GM21825 (cell line): ENCODE data around the gene C2orf49.

Source experiments
- ATAC-seq: cut with Tn5 transposase; IDR thresholded peaks from one replicate; pipeline ENCODE4 v1.9.1; 2021; ENCODE audit warnings: mild to moderate bottlenecking, moderate library complexity; ENCODE audit not compliant: unreplicated experiment

The C2orf49 gene

DNA sequence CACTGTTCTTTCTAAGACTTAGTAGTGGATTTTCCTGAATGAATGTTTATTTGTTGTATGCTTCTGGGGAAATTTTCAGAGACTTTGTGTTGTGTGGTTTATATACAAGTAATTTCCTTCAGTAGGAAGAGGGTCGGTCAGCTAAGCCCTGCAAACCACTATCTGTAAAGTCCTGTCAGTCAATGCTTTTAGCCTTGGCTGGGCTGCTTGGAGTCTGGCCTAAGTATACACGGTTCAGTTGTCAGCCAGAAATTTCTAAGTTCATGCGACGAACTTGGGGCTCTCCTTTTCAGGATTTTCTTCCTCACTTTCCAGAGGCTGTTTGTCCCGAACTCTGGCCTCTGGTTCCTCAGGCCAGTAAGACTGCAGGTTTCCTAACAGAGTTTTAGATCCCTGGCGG lies 21.3 kb downstream of the C2orf49 start:
- ATAC-seq = no peak

DNA sequence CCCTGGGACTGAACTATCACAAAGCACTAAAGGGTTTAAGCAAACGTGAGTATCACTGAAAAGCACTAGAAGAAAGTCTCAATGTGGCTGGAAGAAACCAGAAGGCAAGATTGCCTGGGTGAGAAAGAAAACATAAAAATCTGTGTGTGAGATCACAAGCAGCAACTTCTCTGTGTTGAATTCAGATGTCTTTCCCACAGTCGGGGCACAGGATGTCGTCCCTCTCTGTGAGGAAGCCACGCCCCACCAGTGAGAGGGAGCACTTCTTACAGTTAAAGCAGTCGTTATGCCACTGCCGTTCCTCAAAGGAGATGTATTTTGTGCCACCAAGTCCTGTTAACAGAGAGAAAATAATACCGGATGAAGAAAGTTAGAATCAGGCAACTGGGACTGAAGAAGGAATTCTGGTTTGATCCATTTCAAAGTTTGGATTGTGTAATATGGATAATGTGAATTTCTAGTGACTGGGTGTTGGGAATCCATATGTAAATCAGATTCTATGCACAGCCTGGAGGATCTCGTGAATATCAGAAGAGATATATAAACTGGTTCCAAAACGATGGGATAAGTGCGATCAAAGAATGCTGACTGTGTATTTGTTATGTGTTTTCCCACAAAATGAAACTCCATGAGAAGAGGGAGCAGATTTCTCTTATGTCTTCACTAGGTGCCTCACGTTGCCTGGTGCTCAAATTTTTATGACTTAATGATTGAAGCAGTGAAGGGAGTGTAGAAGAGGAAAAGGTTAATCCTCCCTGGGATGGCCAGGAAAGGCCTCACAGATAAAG lies 24.0 kb downstream of the C2orf49 start:
- no peak for ATAC-seq

DNA sequence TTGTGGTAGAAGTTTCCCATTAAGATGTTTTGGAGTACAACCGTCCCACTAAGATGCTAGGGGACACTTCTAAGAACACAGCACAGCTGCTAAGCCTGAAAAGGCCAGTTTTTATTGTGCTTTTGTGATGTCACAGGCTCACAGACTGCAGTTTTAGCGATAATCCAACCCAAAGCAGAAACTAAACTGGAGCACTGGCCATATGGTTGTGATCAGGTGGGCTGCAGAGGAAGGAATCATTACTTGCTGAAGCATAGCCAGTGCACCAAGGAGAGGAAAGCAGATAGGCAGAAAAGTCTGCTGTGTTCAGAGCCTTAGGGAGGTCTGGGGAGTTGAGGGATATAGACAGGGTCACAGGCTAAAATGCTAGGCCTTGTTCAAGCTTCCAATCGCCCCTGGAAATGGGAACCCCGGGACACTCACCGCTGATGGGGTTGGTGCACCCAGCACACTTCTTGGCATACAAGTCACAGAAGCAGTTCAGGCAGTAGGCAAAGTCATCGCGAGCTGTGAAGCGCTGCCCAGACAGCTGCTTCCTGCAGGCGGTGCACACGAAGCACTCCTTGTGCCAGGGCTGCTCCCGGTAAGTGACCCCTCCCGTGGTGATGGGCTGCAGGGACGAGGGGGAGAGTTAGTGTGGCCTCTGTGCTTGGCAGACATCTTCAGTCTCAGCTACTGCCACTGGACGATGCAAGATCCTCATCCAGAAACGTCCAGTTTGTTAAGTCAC lies 25.7 kb downstream of the C2orf49 start:
- ATAC-seq = no peak

DNA sequence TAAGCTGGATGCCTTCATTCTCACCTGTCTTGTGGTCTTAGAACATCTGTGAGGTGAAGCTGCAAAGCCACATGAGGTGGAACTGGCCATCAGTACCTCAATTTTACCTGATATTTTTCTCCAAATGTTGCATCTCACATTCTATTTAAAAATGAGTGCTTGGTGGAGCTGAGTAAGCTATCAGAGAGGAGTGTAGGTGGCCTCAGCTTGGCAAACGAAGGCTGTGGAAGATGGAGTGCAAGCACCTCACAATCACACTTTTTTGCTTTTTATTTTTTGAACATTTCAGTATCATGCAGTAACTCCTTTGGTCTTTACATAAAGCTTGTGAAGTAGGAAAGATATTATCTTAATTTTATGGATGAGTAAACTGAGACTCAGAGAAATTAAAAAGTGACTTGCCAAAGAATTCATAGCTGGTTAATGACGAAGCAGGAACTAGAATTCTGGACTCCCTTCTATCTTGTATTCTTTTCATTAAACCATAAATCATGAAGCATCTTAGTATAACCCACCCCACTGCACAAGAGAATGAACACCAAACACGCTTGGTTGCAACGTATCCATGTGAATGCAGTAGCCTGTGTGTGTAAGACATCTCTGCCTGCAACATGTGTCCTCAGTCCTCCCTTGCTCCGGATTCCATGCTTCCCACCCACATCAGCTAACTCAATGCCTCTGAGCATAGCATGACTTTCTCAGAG lies 27.2 kb downstream of the C2orf49 start:
- no peak for ATAC-seq

DNA sequence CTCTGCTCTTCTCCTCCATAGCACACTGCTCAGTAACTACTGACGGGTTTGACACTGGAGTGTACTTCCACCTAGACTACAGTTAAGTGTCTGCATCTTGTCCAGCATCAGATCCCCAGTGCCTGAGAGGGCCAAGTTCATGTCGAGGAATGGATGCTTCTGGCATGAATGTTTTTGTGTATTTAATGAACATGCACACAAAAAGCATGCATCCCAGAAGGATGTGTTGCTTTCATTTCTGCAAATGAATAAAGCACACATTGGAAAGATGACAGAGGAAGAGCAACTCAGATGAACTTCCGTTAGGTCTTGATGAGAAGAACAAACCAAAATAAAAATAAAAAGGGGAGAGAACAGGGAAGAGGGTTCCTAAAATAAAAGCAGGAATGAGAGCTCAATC lies 27.9 kb downstream of the C2orf49 start:
- ATAC-seq = no peak

DNA sequence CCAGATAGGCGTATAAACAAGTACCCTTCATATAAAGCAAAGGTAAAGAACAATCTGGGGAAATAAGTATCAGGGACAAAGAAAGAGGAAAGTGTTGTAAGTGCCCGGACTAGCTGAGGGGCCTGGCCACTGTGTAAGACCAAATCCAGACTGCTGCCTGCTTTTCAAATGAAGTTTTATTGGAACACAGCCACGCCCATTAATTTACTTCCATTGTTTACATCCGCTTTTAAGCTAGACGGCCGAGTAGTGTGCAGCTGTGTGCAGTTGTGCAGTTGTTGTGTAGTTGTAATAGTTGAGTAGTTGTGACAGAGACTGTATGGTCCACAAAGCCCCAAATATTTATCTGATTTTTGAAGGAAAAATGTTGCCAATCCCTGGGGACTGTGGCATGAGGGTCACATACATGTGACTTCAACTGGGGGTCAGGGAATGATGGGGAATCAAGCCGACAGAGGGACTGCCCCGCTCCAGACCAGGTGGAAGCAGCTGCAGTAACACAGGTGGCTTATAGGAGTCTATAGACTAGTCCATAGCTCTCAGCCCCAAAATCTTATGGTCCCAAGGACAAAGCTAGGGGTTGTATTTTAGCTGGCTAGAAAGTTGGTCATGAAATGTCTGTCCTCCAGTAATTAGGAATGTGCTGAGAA lies 31.5 kb downstream of the C2orf49 start:
- ATAC-seq = no peak

DNA sequence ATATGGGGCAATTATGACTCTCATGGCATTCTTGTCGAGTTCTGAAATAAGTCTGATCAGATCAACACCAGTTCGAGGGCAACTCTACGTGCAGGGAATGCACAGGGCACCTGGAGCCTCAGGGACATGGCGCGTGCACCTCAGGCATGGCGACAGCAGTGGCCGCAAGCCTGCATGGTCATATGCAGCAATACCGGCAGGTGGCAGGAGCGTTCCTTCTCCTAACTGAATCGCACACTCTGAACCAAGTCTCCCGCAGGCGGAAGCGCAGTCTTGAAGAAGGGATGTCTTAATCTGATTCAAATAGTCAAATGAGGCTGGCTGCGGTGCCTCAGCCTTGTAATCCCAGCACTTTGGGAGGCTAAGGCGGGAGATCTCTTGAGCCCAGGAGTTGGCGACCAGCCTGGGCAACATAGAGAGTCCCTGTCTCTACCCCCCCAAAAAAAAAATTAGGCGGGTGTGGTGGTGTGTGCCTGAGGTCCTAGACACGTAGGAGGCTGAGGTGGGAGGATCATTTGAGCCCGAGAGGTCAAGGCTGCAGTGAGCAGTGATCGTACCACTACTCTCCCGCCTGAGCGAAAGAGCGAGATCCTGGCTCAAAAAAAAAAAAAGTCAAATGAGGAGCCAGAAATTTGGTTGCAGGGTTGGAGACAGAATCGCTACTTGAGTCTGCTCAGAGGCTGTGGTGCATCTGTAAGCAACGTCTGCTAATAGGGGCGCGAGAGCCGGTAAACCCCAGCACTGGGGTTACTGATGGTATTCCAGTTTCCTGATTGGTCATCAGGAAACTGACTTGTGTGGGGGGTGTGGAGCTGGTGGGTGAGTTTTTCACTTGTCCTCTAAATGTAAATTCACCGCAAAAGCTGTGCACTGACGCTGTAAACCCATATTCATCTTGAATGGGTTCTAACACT lies 32.7 kb downstream of the C2orf49 start:
- peak; percentile 97 for ATAC-seq

DNA sequence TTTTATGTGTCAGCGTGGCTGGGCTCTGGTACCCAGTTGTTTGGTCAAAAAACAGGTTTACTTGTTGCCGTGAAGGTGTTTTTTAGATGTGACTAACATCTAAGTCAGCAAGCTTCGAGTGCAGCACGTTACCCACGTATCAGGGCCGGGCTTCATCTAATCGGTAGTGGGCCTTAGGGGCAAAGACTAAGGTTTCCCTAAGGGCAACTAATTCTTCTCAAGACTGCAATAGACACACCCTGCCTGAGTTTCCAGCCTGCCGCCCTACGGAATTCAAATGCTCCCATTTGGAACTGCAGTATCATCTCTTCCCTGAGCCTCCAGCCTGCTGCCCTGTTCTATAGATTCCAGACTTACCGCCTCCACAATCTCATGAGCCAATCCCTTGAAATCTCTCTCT lies 33.8 kb downstream of the C2orf49 start:
- no peak for ATAC-seq

DNA sequence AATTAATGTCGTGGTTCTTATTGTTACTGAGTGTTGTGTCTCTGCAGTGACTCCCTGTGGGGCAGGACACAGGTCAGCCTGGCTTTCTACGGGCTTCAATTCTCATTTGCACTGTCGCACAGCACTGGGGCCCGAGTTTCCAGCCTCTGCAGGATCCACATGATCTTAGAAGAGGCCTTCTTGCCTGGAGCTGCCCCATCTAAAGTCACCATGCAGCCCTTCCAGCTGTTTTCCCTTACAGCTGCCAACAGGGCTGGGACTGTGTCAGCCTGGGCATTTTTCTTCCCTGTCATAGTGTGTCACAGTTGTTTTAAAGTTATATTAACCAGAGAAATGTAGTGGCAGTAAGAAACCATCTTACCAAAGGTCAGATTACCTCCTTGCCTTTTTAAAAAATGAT lies 34.5 kb downstream of the C2orf49 start:
- ATAC-seq = no peak

DNA sequence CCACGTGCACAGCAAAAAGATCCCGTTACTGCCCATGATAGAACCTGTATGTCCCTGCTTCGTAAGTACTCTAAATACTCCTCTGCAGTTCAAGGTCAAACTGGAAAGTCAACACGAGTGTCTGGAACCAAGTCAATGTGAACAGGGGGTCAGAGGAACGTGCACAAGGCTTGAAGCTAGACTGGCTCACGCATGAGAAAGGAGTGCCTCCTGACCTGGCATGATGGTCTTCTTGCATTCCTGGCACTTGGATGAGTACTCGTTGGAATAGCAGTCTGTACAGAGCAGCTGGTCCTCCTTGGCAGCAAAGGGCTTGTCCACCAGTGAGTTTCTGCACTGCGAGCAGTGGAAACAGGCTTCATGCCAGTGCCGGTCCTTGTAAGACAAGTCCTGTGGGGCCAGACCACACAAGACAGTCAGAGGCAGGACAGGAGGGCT lies 36.0 kb downstream of the C2orf49 start:
- ATAC-seq = no peak

DNA sequence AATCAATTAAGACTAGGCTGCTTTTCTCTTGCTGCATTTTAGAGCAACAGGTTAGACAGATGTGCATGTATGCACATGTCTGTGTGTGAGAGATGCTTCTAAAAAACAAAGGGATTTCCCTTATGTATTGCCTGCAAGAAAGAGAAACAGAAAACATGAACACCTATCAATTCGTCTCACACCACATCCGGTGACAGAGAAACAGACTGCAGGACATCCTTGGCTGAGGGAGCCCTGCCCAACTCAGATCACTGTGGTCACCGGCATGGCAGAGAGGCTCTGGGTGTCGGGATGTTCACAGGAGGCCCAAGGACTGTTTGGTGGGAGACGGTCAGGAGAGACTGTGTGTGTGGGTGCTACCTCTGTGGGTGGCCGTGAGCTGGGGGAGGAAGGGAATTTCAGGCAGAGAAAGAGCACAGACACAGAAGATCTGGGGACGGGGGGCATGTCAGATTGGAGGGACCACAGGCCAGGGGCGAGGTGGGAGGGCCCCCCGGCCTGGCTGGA lies 36.6 kb downstream of the C2orf49 start:
- ATAC-seq = peak; percentile 73

DNA sequence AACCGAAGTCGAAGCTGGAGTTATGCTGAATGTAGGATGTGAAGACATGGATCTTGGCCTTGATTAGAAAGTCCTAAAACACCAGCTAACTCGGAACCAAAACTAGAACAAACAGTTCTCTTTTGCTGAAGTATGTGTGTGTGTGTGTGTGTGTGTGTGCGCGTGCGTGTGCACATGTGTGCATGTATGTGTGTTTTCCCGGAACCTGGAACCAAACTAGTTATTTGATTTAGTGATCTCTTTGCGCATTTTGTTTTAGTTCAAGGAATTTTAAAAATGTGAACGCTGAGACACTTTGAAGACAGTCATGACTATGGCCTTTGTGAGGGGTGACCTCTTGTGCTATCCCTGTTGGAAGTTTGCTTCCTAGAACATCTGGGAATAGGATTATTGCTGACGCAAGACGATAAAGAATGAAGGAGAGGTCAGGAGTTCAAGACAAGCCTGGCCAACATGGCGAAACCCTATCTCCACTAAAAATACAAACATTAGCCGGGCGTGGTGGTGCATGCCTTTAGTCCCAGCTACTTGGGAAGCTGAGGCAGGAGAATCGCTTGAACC lies 37.7 kb downstream of the C2orf49 start:
- ATAC-seq = no peak

DNA sequence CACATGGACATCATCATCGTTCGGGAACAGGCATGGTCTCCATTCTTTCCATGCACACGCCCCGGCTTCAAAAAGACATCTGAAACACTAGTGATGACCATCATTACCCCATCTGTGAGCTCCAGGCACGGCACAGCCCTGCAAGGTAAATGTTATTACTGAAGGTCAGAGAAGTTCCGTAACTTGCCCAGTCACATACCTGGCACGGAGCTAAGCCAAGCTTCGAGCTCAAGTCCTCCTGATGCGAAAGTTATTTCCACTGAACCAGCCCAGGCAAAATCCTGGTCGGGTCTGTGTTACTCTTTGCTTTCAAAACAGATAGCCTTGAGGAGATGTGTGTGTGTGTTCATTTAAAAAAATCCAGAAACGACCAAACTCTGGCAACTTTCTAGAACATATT lies 38.7 kb downstream of the C2orf49 start:
- ATAC-seq = no peak

DNA sequence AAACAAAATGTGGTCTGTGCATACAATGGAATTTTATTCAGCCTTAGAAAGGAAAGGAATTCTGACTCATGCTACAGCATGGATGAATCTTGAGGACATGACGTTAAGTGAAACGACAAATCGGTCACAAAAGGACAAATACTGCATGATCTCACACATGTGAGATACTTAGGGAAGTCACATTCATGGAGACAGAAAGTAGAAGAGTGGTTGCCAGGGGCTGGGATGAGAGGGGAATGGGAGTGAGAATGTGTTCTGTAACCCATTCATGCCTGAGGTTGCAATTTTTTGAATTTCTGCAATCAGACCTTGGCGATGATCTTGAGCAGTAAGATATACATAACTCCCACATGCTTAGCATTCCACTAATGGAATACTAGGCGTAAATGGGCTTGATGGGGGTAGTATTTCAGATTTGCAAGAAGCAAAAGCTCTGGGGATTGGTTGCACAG lies 39.5 kb downstream of the C2orf49 start:
- no peak for ATAC-seq

DNA sequence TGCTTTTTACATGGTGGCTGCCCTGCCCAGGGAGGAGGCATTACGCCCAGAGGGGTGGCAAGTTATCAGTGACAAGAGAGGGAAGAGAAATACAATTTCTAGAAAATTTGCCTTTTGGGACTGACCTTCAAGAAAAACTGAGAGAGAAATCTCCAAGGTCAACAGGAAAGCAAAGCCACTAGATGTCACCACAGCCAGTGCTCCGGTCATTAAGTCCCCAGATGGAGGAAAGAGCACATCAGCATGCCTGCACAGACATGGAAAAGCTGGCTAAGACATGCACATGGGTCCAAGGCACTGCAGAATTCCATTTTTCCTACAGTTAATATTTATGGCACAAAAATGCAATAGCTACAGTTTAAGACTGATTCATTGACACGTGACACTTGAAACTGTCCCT lies 40.5 kb downstream of the C2orf49 start:
- ATAC-seq = no peak

DNA sequence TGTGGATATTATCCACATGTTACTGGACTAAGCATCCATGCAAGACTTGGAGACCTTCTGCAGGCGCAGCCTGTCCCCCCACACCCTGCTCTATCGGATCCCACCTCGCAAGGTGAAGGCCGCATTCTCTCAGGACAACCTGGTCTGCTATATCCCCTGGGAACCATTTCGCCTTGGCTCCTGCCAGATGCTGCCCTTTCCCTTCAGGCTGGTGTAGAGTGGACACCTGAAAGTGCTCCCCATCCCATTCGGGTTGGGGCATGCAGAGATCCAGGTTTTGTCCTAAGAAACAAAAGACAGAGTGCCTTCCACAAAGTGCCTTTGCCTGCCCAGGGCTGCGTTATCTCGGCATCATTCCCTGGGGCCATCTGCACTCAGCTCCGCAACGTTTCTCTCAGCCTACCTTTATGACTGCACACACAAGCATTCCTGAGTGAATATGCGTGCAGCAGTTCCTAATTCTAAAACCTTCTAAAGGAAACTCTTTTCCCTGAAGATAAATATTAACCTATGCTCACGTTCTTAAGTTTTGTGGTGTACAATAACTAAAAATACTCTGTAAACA lies 41.0 kb downstream of the C2orf49 start:
- no peak for ATAC-seq

DNA sequence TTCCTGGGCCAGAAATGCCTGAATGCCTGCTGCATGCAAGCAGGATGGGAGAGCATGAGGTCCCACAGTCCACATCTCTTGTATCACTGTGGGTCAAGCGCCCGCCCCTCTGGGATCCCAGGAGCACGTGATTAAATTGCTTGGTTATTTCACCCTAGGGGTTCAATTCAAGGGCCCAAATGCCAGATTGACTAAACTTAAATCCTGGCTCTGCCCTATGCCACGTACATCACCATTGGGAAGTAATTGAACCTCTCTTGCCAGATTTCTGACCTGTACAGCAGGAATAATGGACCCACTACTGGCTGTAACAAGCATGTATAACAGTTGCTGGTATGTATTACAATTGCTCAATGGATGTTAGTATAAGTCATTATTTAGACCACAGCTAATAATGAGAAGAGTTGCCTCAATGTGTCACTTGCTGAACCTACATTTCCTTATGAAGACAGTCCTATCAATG lies 41.6 kb downstream of the C2orf49 start:
- no peak for ATAC-seq

DNA sequence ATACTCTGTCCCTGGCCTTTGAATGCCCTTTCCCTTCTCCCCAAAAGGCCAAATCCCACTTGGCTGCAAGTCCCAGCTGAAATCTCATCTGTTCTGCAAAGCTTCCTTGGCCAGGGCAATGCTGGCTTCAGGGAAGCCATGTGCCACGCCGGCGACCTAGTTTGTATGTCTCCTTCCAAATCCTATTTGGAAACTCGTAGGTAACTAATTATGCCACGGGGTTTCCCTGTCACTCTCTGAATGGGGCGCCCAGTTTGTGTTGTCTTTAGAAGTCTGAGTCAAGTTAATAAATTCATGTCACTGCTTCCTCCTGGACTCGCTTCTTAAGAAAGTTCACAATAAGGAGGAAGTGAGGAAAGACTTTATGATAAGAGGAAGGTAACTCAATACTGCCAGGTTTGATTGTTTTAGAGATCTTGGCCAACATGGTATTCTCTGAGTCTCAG lies 42.4 kb downstream of the C2orf49 start:
- ATAC-seq = no peak

DNA sequence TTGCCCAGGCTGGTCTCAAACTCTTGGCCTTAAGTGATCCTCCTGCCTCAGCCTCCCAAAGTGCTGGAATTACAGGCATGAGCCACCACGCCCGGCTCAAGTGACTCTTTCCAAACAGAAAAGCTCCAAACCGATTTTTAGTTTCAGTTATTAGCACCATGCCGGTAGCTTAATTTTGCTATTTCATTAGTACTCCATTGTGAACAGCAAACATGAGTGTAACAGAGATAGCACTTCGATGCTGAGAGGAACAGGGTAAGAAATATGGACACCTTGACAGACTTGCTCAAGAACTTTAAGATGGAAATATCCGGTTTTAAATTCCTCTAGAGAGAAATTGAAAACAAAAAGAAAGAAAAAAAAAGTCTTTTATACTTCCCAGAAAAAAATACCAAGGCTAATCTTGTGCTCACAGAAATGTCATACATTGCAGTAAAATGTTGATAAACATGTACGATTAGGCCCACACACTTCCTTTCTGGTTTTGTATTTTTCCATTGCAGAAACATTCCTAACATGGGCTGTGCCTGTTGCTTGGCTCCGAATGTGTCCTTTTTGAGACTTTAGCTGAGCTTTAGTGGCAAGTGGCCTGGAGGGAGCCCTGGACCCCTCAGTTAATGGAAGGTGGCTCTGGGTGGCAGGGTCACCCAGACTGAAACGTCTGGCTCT lies 43.2 kb downstream of the C2orf49 start:
- no peak for ATAC-seq
